Stomach smooth muscle (tissue), 2 donors: Measurements from ENCODE around the gene TNFRSF13B.
"Not testable (repeated sequence)": the region's sequence is repeated elsewhere in the genome, so short reads cannot be mapped to it uniquely, and the experiment has no call there.

Experiments used
- H3K27ac ChIP-seq: one replicate; pipeline ENCODE4 v1.7.0; 2013; ENCODE audit warnings: mild to moderate bottlenecking, low read length, inconsistent platforms
- H3K27me3 ChIP-seq, 2 donors: one replicate each; pipeline ENCODE4 v1.7.0; 2013; ENCODE audit warnings: low read length in 2 of 2; ENCODE audit not compliant: insufficient read depth in 2 of 2, control insufficient read depth in 1 of 2
- H3K36me3 ChIP-seq, 2 donors: one replicate each; pipeline ENCODE4 v1.7.0; 2013; ENCODE audit warnings: low read length in 2 of 2; ENCODE audit not compliant: control insufficient read depth in 2 of 2, insufficient read depth in 2 of 2
- H3K4me1 ChIP-seq: one replicate; pipeline ENCODE4 v1.7.0; 2013; ENCODE audit warnings: low read length; ENCODE audit not compliant: control insufficient read depth, insufficient read depth
- H3K4me3 ChIP-seq, 2 donors: one replicate each; pipeline ENCODE4 v1.7.0; 2013; ENCODE audit warnings: low read length in 2 of 2
- H3K9ac ChIP-seq, 2 donors: one replicate each; pipeline ENCODE4 v1.7.0; 2013; ENCODE audit warnings: low read length in 2 of 2, mild to moderate bottlenecking in 1 of 2
- H3K9me3 ChIP-seq, 2 donors: one replicate each; pipeline ENCODE4 v1.7.0; 2013; ENCODE audit warnings: low read length in 2 of 2; ENCODE audit not compliant: control insufficient read depth in 2 of 2
- donor health status: healthy.
- donor health status: Pancreatic carcinoma.

The TNFRSF13B gene

GRCh38 chr17:16969931-16970906 is 1.7 kb downstream of the TNFRSF13B start:
- H3K36me3 ChIP-seq: no peaks in the 10 kb centered on the region
- H3K9me3 ChIP-seq: peaks cover 0 to 3% of the 10 kb centered on the region in 2 donors
- no peak overlapping the region for H3K9ac ChIP-seq
- no peaks in the 10 kb centered on the region for H3K4me1 ChIP-seq
- no peak overlapping the region for H3K4me3 ChIP-seq
- peaks cover 0 to 7% of the 10 kb centered on the region in 2 donors for H3K27me3 ChIP-seq
- H3K27ac ChIP-seq: no peak overlapping the region

GRCh38 chr17:16968786-16969185 is 3.1 kb downstream of the TNFRSF13B start:
- H3K36me3 ChIP-seq: no peaks in the 10 kb centered on the region
- no peak overlapping the region for H3K9ac ChIP-seq
- H3K4me1 ChIP-seq: no peaks in the 10 kb centered on the region
- peaks cover 0 to 3% of the 10 kb centered on the region in 2 donors for H3K9me3 ChIP-seq
- H3K4me3 ChIP-seq: no peak overlapping the region
- H3K27ac ChIP-seq: no peak overlapping the region
- H3K27me3 ChIP-seq: peaks cover 0 to 4% of the 10 kb centered on the region in 2 donors

DNA sequence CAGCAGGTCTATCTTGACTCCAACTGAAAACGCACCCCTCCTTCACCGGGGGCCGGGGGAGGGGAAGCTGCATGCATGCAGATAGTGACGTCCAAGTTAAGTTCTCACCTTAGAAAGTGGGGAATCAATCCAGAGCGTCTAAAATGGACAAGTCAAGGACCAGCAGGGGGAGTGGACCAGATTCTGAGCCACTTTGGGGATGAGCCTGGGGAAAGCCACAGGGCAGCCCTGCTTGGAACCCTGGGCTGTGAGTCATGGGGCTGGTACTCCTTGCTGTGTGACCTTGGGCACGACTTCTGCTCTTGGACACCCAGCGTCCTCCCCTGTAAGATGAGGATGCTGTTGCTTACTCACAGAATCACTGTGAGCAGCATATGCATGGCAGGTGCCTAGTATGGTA is 9.1 kb downstream of the TNFRSF13B start:
- H3K9me3 ChIP-seq: peaks cover 0 to 4% of the 10 kb centered on the region in 2 donors
- no peaks in the 10 kb centered on the region for H3K4me1 ChIP-seq
- no peak overlapping the region for H3K9ac ChIP-seq
- no peak overlapping the region for H3K27ac ChIP-seq
- H3K36me3 ChIP-seq: no peaks in the 10 kb centered on the region
- peaks cover 0 to 2% of the 10 kb centered on the region in 2 donors for H3K27me3 ChIP-seq
- H3K4me3 ChIP-seq: no peak overlapping the region

- no peak overlapping the region for H3K27ac ChIP-seq
- H3K9ac ChIP-seq: no peak overlapping the region
- H3K4me3 ChIP-seq: no peak overlapping the region
- peaks cover 0 to 2% of the 10 kb centered on the region in 2 donors for H3K27me3 ChIP-seq
- peaks cover 1 to 4% of the 10 kb centered on the region in 2 donors for H3K9me3 ChIP-seq
- no peaks in the 10 kb centered on the region for H3K36me3 ChIP-seq
- no peaks in the 10 kb centered on the region for H3K4me1 ChIP-seq
Measured at GRCh38 chr17:16961792-16962191, 10.1 kb downstream of the TNFRSF13B start.

GRCh38 chr17:16961022-16961421 is 10.9 kb downstream of the TNFRSF13B start:
- not testable (repeated sequence) for H3K27me3 ChIP-seq, H3K9me3 ChIP-seq, H3K4me3 ChIP-seq, H3K27ac ChIP-seq, H3K4me1 ChIP-seq, H3K36me3 ChIP-seq, H3K9ac ChIP-seq

DNA sequence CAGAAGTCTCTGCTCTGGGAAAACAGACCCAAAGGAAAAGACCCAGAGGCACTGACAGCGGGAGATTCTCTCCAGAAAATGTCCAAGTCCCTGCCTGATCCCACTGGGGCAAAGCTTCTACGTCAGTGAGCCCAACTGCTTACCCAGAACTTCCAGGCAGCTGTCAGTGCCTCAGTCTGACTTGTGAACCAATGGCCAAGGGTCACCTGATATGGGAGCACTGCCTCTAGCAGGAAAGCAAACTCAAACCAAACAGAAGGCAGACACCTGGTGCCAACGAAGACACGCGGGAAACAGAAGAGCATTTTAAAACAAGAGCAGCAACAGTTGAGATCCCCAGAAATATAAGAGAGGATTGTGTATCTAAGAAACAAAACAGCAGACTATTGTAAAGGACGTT is 16.9 kb downstream of the TNFRSF13B start:
- H3K36me3 ChIP-seq, H3K4me3 ChIP-seq, H3K4me1 ChIP-seq, H3K27ac ChIP-seq, H3K9ac ChIP-seq: not testable (repeated sequence)
- Histone ChIP-seq H3K9me3 (peaks cover 8 to 11% of the 10 kb centered on the region in 2 donors), H3K27me3 (peaks cover 3 to 10% of the 10 kb centered on the region in 2 donors)

DNA sequence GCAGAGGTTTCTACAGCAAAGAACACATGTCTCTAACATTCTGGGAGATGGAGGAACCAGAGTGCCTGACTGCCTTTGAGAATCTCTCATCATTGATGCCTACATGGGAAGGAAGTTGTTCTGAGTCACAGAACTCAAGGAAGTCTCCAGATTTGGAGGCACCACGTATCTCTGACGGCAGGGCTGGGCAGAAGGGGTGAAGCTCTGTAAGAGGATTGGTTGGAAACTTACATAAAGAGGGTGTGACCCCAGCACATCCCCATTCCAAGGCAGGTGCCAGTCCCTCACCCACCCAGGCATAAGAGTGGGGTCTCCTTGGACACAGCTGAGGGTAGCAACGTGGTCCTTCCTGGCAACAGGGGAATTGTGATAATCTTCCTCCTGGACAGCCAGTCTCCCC is 17.4 kb downstream of the TNFRSF13B start:
- Histone ChIP-seq H3K4me1 (no peaks in the 10 kb centered on the region), H3K9ac (no peak overlapping the region), H3K4me3 (no peak overlapping the region), H3K36me3 (no peaks in the 10 kb centered on the region), H3K9me3 (peaks cover 8 to 11% of the 10 kb centered on the region in 2 donors), H3K27ac (no peak overlapping the region), H3K27me3 (peaks cover 3 to 10% of the 10 kb centered on the region in 2 donors)

GRCh38 chr17:16953841-16954240 is 18.1 kb downstream of the TNFRSF13B start:
- Histone ChIP-seq H3K36me3 (no peaks in the 10 kb centered on the region), H3K9me3 (peaks cover 9 to 11% of the 10 kb centered on the region in 2 donors), H3K9ac (no peak overlapping the region), H3K27ac (no peak overlapping the region), H3K4me1 (no peaks in the 10 kb centered on the region), H3K27me3 (peaks cover 3 to 10% of the 10 kb centered on the region in 2 donors), H3K4me3 (no peak overlapping the region)

DNA sequence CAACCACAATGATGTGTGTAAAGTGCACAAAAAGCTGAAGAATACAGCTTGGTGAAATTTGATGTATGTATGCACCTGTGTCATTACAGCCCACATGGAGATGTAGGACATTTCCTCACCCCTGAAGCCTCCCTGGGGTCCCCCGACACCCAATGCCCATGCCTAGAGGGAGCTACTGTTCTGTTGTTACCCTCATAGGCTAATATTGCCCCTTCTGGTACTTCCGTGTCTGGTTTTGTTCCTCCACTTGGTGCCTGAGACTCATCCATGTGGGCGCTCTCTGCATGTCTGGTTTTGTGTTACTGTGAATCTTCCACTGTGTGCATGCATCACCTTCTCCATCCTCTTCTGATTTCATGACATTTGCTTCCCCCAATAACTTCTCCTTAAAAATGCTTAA is 18.6 kb downstream of the TNFRSF13B start:
- Histone ChIP-seq H3K9me3 (peaks cover 11 to 14% of the 10 kb centered on the region in 2 donors), H3K36me3 (no peaks in the 10 kb centered on the region), H3K27ac (no peak overlapping the region), H3K4me1 (no peaks in the 10 kb centered on the region), H3K4me3 (no peak overlapping the region), H3K27me3 (peaks cover 3 to 10% of the 10 kb centered on the region in 2 donors), H3K9ac (no peak overlapping the region)

DNA sequence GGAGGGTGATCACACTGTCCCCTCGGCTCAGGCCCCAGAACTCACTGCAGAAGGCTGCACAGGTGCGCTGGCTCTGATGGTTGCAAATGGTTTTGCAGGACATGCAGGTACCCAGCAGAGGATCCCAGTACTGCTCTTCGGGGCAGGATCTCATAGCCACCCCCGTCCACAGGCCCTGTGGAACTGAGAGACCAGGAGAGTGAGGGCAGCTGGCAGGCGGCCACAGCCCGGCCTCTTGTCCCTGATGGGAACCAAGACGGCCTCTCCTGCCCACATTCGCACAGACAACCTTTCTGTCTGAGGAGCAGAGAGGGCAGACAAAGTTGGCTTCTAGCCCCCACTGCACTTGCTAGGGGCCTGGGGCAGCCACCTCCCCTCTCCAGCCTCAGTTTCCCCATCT is 19.5 kb downstream of the TNFRSF13B start:
- no peak overlapping the region for H3K9ac ChIP-seq

GRCh38 chr17:16950488-16950887 is 21.4 kb downstream of the TNFRSF13B start:
- no peaks in the 10 kb centered on the region for H3K4me1 ChIP-seq
- peaks cover 3 to 11% of the 10 kb centered on the region in 2 donors for H3K27me3 ChIP-seq
- H3K9me3 ChIP-seq: peaks cover under 1 to 14% of the 10 kb centered on the region in 2 donors
- H3K4me3 ChIP-seq: no peak overlapping the region
- H3K9ac ChIP-seq: no peak overlapping the region
- H3K27ac ChIP-seq: no peak overlapping the region
- no peaks in the 10 kb centered on the region for H3K36me3 ChIP-seq

More for the DNA sequence above, 19.5 kb downstream of the TNFRSF13B start:
- Histone ChIP-seq H3K9me3 (peaks cover 11 to 14% of the 10 kb centered on the region in 2 donors), H3K27ac (no peak overlapping the region), H3K36me3 (no peaks in the 10 kb centered on the region), H3K4me1 (no peaks in the 10 kb centered on the region), H3K4me3 (no peak overlapping the region), H3K27me3 (peaks cover 3 to 10% of the 10 kb centered on the region in 2 donors)
